Vagina (tissue), 2 donors: ENCODE data around the gene TUBGCP3. TPM values are rescaled to one million over a fixed set of nuclear protein-coding genes. Genes with fewer than 3 reads are reported as not detected.

Experiments used
- DNase-seq, 2 donors: peaks; one replicate each; pipeline ENCODE4 v3.0.0-alpha.2; 2017; ENCODE audit errors: extremely low spot score in 2 of 2
- H3K27ac ChIP-seq: fragments of 200-600 bp; sonication (generic); one replicate; pipeline ENCODE4 v1.5.1; 2019
- H3K27me3 ChIP-seq: fragments of 200-600 bp; sonication (generic); one replicate; pipeline ENCODE4 v1.5.1; 2019
- H3K36me3 ChIP-seq, 2 donors: fragments of 200-600 bp; sonication (generic); one replicate each; pipeline ENCODE4 v1.5.1; 2017 to 2019
- H3K4me1 ChIP-seq: fragments of 200-600 bp; sonication (generic); one replicate; pipeline ENCODE4 v1.5.1; 2019
- H3K4me3 ChIP-seq, 2 donors: fragments of 200-600 bp; sonication (generic); 1 replicate in 1 of 2; 2 replicates in 1 of 2; pipeline ENCODE4 v1.5.1; 2016 to 2019
- H3K9me3 ChIP-seq: fragments of 200-600 bp; sonication (generic); one replicate; pipeline ENCODE4 v1.5.1; 2019
- POLR2A ChIP-seq, 2 donors: fragments of 450-650 bp; IDR thresholded peaks; one replicate each; pipeline ENCODE4 v1.6.1; 2017; ENCODE audit warnings: antibody characterized with exemption in 2 of 2, mild to moderate bottlenecking in 2 of 2, moderate library complexity in 2 of 2
- POLR2AphosphoS5 ChIP-seq, 2 donors: sonication (generic); formaldehyde crosslinking; IDR thresholded peaks; one replicate each; pipeline ENCODE4 v1.9.0; 2017; ENCODE audit warnings: antibody characterized with exemption in 2 of 2, mild to moderate bottlenecking in 2 of 2, low read depth in 1 of 2; ENCODE audit not compliant: insufficient read depth in 1 of 2
- intact Hi-C: fragments of 100-400 bp; cut with DNase I; formaldehyde crosslinking; loops from one replicate; pipeline ENCODE4 v1.15.1; 2023
- total RNA-seq: library from RNA; depleted of rRNA; stranded (reverse); fragments of >200 nt; gene quantifications from one replicate; pipeline ENCODE4 v1.2.3, GENCODE V29; 2016
- TF ChIP-seq, protein P1 (sequence below), 3 experiments: fragments of 450-650 bp in 2 of 3; fragments of 200-600 bp in 1 of 3; sonication (generic) in 1 of 3; IDR thresholded peaks; one replicate each; pipeline ENCODE4 v1.5.1; 2017 to 2019; ENCODE audit warnings: antibody characterized with exemption in 3 of 3, mild to moderate bottlenecking in 2 of 3, moderate library complexity in 2 of 3

Gene TUBGCP3
- total RNA-seq, 1 donor from 2014 or later = 23.3 TPM

DNA sequence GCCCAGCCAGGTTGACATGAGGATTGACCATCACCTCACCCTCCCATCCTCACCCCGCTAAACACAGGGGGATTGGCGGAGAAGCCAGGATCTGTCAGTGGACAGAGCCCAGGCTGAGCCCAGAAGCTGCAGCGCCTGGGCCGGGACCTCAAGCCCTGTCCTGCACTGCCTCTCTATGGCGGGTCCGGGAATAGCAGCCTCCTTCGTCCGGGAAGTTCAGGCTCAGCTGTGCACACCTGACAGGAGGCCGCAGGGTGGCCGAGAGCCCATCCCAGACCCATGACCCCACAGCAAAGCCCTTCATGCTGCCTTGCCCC lies 144.0 kb downstream of the TUBGCP3 start:
- Histone ChIP-seq H3K9me3 (no peaks in the 10 kb centered on the region), H3K27me3 (no peaks in the 10 kb centered on the region), H3K36me3 (no peaks in the 10 kb centered on the region), H3K27ac (no peak overlapping the region), H3K4me3 (no peak overlapping the region), H3K4me1 (peaks cover 7% of the 10 kb centered on the region)
- TF ChIP-seq POLR2AphosphoS5 (IDR thresholded peaks at IDR 0.05; ENCODE audit: insufficient read depth in 1 of 2, low read depth in 1 of 2) (no peak), POLR2A (IDR thresholded peaks at IDR 0.05) (no peak)
- TF ChIP-seq, protein P1, sequence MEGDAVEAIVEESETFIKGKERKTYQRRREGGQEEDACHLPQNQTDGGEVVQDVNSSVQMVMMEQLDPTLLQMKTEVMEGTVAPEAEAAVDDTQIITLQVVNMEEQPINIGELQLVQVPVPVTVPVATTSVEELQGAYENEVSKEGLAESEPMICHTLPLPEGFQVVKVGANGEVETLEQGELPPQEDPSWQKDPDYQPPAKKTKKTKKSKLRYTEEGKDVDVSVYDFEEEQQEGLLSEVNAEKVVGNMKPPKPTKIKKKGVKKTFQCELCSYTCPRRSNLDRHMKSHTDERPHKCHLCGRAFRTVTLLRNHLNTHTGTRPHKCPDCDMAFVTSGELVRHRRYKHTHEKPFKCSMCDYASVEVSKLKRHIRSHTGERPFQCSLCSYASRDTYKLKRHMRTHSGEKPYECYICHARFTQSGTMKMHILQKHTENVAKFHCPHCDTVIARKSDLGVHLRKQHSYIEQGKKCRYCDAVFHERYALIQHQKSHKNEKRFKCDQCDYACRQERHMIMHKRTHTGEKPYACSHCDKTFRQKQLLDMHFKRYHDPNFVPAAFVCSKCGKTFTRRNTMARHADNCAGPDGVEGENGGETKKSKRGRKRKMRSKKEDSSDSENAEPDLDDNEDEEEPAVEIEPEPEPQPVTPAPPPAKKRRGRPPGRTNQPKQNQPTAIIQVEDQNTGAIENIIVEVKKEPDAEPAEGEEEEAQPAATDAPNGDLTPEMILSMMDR (IDR thresholded peaks at IDR 0.05) = peak; percentile 9 to 63 (median 30)
- peak in 1 of 2 donors; percentile 91 for DNase-seq
- intact Hi-C loops = no loop called here

DNA sequence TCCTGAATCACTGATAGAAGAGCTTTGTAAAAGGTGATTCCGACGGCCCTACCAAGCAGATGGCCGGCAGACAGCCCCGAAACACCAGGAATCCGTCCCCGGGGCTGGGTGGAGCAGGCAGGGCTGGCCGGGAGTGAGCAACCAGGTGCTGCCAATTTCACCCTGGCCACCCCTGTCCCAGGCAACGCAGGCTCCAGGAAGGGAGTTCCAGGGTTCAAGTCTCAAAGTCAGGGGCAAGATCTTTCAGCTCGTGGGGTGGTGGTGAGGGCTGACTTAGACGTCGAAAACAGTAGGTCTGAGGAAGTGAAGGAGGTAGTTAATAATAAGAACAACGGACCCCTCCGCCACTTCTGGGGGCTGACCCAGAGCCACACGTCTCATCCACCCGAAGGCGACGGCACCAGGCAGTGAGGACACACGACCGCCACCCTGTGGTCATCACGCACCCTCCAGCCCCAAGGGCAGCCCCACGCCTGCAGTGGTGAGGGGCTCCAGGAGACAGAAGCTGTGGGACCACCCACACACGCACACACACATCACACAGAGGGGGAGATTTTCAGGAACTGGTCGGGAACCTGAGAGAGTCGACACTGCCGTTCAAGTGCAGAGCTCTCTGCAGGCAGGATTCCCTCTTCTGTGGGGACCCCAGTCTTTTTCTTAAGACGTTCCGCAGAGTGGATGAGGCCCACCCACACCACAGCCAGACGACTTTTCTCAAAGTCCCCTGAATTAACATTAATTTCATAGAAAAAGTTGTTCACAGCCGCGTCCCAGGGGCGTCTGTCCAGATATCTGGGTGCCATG lies 144.6 kb downstream of the TUBGCP3 start:
- TF ChIP-seq POLR2AphosphoS5 (IDR thresholded peaks at IDR 0.05; ENCODE audit: insufficient read depth in 1 of 2, low read depth in 1 of 2) (no peak), POLR2A (IDR thresholded peaks at IDR 0.05) (no peak)
- TF ChIP-seq, protein P1 (IDR thresholded peaks at IDR 0.05) = no peak
- DNase-seq = peak; percentile 67 to 93
- intact Hi-C loops = no loop called here

DNA sequence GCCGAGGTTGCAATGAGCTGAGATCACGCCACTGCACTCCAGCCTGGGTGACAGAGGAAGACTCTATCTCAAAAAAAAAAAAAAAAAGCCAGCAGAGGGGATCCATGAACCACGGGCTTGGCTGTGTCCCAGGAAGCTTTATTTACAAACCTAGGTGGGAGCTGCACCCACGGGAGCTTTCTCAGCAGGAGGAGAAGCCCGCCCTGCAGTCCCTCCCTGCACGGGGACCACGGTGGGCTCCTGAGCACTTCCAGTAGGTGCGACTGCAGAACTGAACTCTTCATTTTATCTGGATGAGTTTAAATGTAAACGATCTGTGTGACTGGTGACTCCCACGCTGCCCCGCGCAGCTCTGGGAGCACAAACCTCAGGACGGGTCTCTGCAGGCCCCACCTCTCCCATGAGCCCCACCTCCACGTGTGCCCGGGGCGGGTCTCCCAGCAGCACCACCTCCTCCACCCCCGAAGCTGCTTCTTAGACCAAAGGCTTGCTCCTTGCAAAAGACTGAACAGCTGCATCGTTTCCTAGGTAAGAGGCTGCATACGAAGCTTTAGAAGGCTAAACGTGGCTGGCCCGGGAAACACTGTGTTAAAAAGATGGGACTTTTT lies 145.4 kb downstream of the TUBGCP3 start:
- Histone ChIP-seq H3K27ac (no peak overlapping the region), H3K27me3 (no peaks in the 10 kb centered on the region), H3K9me3 (no peaks in the 10 kb centered on the region), H3K4me3 (no peak overlapping the region), H3K36me3 (no peaks in the 10 kb centered on the region), H3K4me1 (peaks cover 7% of the 10 kb centered on the region)
- peak in 1 of 2 donors; percentile 74 for DNase-seq
- intact Hi-C loops = no loop called here
- TF ChIP-seq POLR2A (IDR thresholded peaks at IDR 0.05) = no peak
- TF ChIP-seq, protein P1 (IDR thresholded peaks at IDR 0.05) = no peak

More for the DNA sequence above, 144.6 kb downstream of the TUBGCP3 start:
- Histone ChIP-seq H3K27ac (no peak overlapping the region), H3K9me3 (no peaks in the 10 kb centered on the region), H3K27me3 (no peaks in the 10 kb centered on the region), H3K36me3 (no peaks in the 10 kb centered on the region), H3K4me1 (peaks cover 7% of the 10 kb centered on the region), H3K4me3 (no peak overlapping the region)

DNA sequence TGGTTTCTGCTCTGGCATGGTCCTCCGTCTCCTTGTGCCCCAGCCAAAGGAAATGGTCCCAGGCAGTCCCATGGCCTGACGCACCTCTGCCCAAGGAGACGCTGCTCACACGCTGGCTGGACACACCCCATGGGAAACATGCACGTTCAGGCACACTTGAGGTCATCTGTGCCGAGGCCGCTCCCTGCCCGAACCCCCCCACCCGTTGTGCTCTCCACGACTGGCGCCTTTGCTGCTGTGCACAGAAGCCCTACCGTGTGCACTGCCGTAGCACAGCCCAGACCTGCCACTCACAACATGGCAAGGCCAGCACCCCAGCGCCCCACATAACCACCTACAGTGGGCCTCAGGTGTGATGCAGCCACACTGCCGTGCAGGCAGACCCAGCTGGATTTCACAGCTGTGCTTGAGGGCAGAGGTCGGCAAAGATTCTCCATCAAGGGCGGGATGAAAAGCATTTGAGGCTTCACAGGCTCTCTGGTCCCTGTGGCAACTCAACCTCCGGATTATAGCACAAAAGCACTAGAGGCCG lies 146.1 kb downstream of the TUBGCP3 start:
- Histone ChIP-seq H3K27ac (no peak overlapping the region), H3K4me1 (peaks cover 7% of the 10 kb centered on the region), H3K36me3 (no peaks in the 10 kb centered on the region), H3K4me3 (no peak overlapping the region), H3K9me3 (no peaks in the 10 kb centered on the region), H3K27me3 (no peaks in the 10 kb centered on the region)
- intact Hi-C loops = no loop called here
- TF ChIP-seq, protein P1 (IDR thresholded peaks at IDR 0.05) = no peak
- TF ChIP-seq POLR2AphosphoS5 (IDR thresholded peaks at IDR 0.05; ENCODE audit: insufficient read depth in 1 of 2, low read depth in 1 of 2) (no peak), POLR2A (IDR thresholded peaks at IDR 0.05) (no peak)
- DNase-seq = no peak

DNA sequence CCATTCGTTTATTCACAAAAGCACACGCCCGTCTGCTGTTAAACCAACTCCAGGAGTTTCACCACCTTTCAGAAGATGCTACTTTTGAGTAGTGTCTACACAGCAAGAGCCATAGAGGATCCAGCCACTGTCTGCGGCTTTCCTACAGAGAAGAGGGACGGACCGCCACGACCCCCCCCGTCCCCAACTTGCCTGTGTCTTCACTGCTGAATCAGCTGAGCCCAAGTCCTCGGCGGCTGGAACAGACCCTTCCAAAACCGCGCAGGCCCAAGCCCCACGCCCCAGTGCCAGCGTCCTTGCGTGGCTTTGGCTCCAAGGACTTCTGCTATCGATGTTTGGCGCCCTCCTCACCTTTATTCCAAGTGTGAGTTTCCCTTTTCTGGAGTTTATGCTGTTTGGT lies 146.7 kb downstream of the TUBGCP3 start:
- H3K27me3 ChIP-seq = no peaks in the 10 kb centered on the region

More for the DNA sequence above, 146.7 kb downstream of the TUBGCP3 start:
- peak; percentile 71 to 90 for DNase-seq
- no peak overlapping the region for H3K4me3 ChIP-seq
- peaks cover 7% of the 10 kb centered on the region for H3K4me1 ChIP-seq
- intact Hi-C loops = no loop called here
- no peaks in the 10 kb centered on the region for H3K36me3 ChIP-seq
- H3K9me3 ChIP-seq = no peaks in the 10 kb centered on the region
- no peak for TF ChIP-seq POLR2A (IDR thresholded peaks at IDR 0.05)
- TF ChIP-seq POLR2AphosphoS5 (IDR thresholded peaks at IDR 0.05; ENCODE audit: insufficient read depth in 1 of 2, low read depth in 1 of 2) = no peak
- TF ChIP-seq, protein P1 (IDR thresholded peaks at IDR 0.05) = no peak
- no peak overlapping the region for H3K27ac ChIP-seq
